Upper lobe of left lung (tissue), 6 donors: Measurements from ENCODE around the gene PTGER4. TPM values are rescaled to one million over a fixed set of nuclear protein-coding genes. Genes with fewer than 3 reads are reported as not detected.
"Not testable (repeated sequence)": the region's sequence is repeated elsewhere in the genome, so short reads cannot be mapped to it uniquely, and the experiment has no call there.

ENCODE experiments used
- ATAC-seq, 2 donors: fragments of 200-7000 bp; cut with Tn5 transposase; one replicate each; pipeline ENCODE4 v1.9.1; 2022; ENCODE audit warnings: mild to moderate bottlenecking in 2 of 2, moderate library complexity in 2 of 2; ENCODE audit not compliant: low FRiP score in 2 of 2
- DNase-seq, 2 donors: peaks; one replicate each; pipeline ENCODE4 v3.0.0-alpha.2; 2019 to 2020
- H3K27ac ChIP-seq, 4 donors: fragments of 200-600 bp; sonication (generic); one replicate each; pipeline ENCODE4 v1.5.1; 2016 to 2019
- H3K27me3 ChIP-seq, 4 donors: fragments of 200-600 bp; sonication (generic); one replicate each; pipeline ENCODE4 v1.5.1; 2017 to 2019
- H3K36me3 ChIP-seq, 4 donors: fragments of 200-600 bp; sonication (generic); one replicate each; pipeline ENCODE4 v1.5.1; 2016 to 2019
- H3K4me1 ChIP-seq, 4 donors: fragments of 200-600 bp; sonication (generic); one replicate each; pipeline ENCODE4 v1.5.1; 2018 to 2019
- H3K4me3 ChIP-seq, 4 donors: fragments of 200-600 bp; sonication (generic); one replicate each; pipeline ENCODE4 v1.5.1; 2017 to 2019; ENCODE audit warnings: mild to moderate bottlenecking in 2 of 4, moderate library complexity in 1 of 4
- H3K9me3 ChIP-seq, 4 donors: fragments of 200-600 bp; sonication (generic); one replicate each; pipeline ENCODE4 v1.5.1; 2018 to 2019
- EP300 ChIP-seq, 4 donors: sonication (generic); formaldehyde crosslinking; IDR thresholded peaks; one replicate each; pipeline ENCODE4 v1.5.1; 2017; ENCODE audit warnings: antibody characterized with exemption in 4 of 4, control low read depth in 2 of 4
- POLR2A ChIP-seq, 4 donors: fragments of 450-650 bp; IDR thresholded peaks; one replicate each; pipeline ENCODE4 v1.5.1; 2016 to 2017; ENCODE audit warnings: antibody characterized with exemption in 4 of 4, mild to moderate bottlenecking in 2 of 4
- POLR2AphosphoS5 ChIP-seq, 2 donors: sonication (generic); formaldehyde crosslinking; IDR thresholded peaks; one replicate each; pipeline ENCODE4 v1.5.1; 2017; ENCODE audit warnings: antibody characterized with exemption in 2 of 2
- WGBS, 2 donors: methylation state at CpG; one replicate each; pipeline ENCODE4 v1.1.5; 2017 to 2018; 5-methylcytosine and 5-hydroxymethylcytosine counted together
- total RNA-seq, 6 donors: library from RNA; depleted of rRNA in 4 of 6; stranded (reverse); fragments of >200 nt in 4 of 6; gene quantifications; one replicate each; pipeline versions ENCODE4 v1.1.0 to v1.2.1, GENCODE V29; 2016 to 2021
- TF ChIP-seq, protein P1 (sequence below), 6 experiments: fragments of 450-650 bp in 4 of 6; fragments of 200-600 bp in 2 of 6; sonication (generic) in 2 of 6; IDR thresholded peaks; one replicate each; pipeline ENCODE4 v1.5.1; 2016 to 2019; ENCODE audit warnings: antibody characterized with exemption in 6 of 6
- donor health status: DM: no; HTN: no; CAD: no; lungs with moderate emphysema.
- donor health status: DM: no; HTN: yes; CAD: no; lungs with severe emphysema.

Gene PTGER4
- total RNA-seq, 6 donors from 2014 or later: 33.9 to 64.1 (median 45.8) TPM

DNA sequence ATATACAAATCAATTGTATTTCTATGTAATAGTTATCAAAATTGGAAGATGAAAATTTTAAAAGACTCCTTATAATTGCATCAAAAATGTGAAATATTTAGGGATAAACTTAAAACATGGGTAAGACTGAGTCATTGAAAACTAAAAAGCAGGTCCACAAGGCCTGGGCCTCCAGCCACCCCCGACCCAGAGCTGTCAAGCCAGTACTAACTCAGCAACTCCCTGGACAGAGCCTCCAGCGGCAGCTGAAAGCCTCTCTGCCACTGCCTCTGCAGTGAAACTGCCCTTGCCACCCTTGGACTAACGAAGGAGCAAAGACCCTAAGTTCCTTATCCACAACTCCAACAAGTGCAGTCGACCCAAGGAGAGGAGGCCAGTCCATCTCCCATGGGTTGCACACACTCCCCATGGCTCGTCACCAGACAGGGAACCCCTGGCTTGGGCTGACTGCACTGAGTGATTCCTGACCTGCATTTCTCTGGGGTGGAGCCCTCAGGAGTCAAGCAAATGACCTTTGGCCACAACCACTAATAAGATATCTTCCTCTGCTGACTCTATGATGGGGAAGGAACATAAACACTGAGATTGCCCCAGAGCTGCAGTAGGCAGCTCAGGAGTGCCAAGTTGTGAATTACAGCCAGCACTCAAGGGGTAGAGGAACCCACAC lies 20.5 kb downstream of the PTGER4 start:
- Histone ChIP-seq H3K27ac (no peak overlapping the region), H3K9me3 (peaks cover 0 to 9% (median 0%) of the 10 kb centered on the region in 4 donors), H3K36me3 (no peaks in the 10 kb centered on the region), H3K4me3 (no peak overlapping the region), H3K27me3 (no peaks in the 10 kb centered on the region), H3K4me1 (no peaks in the 10 kb centered on the region)
- ATAC-seq (no peak), DNase-seq (no peak)
- TF ChIP-seq POLR2AphosphoS5 (IDR thresholded peaks at IDR 0.05): no peak
- no peak for TF ChIP-seq POLR2A (IDR thresholded peaks at IDR 0.05)
- TF ChIP-seq, protein P1, sequence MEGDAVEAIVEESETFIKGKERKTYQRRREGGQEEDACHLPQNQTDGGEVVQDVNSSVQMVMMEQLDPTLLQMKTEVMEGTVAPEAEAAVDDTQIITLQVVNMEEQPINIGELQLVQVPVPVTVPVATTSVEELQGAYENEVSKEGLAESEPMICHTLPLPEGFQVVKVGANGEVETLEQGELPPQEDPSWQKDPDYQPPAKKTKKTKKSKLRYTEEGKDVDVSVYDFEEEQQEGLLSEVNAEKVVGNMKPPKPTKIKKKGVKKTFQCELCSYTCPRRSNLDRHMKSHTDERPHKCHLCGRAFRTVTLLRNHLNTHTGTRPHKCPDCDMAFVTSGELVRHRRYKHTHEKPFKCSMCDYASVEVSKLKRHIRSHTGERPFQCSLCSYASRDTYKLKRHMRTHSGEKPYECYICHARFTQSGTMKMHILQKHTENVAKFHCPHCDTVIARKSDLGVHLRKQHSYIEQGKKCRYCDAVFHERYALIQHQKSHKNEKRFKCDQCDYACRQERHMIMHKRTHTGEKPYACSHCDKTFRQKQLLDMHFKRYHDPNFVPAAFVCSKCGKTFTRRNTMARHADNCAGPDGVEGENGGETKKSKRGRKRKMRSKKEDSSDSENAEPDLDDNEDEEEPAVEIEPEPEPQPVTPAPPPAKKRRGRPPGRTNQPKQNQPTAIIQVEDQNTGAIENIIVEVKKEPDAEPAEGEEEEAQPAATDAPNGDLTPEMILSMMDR (IDR thresholded peaks at IDR 0.05): no peak
- TF ChIP-seq EP300 (IDR thresholded peaks at IDR 0.05): no peak
- 96 to 97% methylated on average over 4 to 5 of the region's 5 CpGs for WGBS, 2 donors

DNA sequence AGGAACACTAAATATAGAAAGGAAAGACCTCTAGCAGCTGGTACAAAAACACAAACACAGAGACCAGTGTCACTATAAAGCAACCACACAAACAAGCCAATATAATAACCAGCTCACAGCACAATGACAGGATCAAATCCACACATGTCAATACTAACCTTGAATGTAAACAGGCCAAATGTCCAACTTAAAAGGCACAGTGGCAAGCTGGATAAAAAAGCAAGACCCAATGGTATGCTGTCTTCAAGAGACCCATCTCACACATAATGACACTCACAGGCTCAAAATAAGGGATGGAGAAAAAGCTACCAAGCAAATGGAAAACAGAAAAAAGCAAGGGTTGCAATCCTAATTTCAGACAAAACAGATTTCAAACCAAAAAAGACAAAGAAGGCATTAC lies 22.3 kb downstream of the PTGER4 start:
- not testable (repeated sequence) for H3K9me3 ChIP-seq, ATAC-seq, H3K36me3 ChIP-seq, H3K4me3 ChIP-seq, DNase-seq, H3K27ac ChIP-seq, H3K27me3 ChIP-seq, H3K4me1 ChIP-seq

DNA sequence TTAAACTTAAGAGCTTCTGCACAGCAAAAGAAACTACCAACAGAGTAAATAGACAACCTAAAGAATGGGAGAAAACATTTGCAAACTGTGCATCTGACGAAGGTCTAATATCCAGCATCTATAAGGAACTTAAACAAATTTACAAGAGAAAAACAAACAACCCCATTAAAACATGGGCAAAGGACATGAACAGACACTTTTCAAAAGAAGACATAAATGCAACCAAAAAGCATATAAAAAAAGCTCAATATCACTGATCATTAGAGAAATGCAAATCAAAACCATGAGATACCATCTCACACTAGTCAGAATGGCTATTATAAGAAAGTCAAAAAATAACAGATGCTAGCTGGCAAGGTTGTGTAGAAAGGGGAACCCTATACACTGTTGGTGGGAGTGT lies 25.8 kb downstream of the PTGER4 start:
- H3K9me3 ChIP-seq, H3K4me3 ChIP-seq, DNase-seq, H3K36me3 ChIP-seq, H3K4me1 ChIP-seq, ATAC-seq, H3K27me3 ChIP-seq, H3K27ac ChIP-seq: not testable (repeated sequence)
- 94 to 100% methylated on average over 1 of the region's 1 CpG for WGBS, 2 donors

DNA sequence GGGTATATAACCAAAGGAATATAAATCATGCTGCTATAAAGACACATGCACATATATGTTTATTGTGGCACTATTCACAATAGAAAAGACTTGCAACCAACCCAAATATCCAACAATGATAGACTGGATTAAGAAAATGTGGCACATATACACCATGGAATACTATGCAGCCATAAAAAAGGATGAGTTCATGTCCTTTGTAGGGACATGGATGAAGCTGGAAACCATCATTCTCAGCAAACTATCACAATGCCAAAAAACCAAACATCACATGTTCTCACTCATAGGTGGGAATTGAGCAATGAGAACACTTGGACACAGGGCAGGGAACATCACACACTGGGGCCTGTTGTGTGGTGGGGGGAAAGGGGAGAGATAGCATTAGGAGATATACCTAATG lies 30.9 kb downstream of the PTGER4 start:
- not testable (repeated sequence) for H3K4me3 ChIP-seq, DNase-seq

DNA sequence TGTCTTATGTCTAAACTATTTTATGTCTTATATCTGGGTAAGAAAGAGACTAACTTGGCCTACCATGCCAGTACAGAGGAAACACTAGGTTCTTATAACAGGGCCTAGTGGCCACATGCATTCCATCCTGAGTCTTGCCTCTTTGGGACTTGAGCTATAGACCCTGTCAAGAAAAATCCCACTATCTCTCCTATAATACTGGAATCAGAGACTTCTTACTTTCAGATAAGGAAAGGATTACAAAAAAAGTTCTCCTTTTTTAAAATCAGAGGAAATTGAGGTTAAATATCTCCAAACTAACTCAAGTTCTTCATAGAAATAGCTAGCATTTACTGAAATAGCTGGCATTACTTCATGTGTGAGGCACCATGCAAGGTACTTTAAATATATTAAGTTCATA lies 34.3 kb downstream of the PTGER4 start:
- H3K27ac ChIP-seq: no peak overlapping the region
- TF ChIP-seq, protein P1 (IDR thresholded peaks at IDR 0.05): no peak
- TF ChIP-seq EP300 (IDR thresholded peaks at IDR 0.05) (no peak), POLR2A (IDR thresholded peaks at IDR 0.05) (no peak)
- DNase-seq: no peak

More for the DNA sequence above, 30.9 kb downstream of the PTGER4 start:
- not testable (repeated sequence) for H3K27ac ChIP-seq, H3K9me3 ChIP-seq, H3K4me1 ChIP-seq, ATAC-seq, H3K27me3 ChIP-seq, H3K36me3 ChIP-seq

DNA sequence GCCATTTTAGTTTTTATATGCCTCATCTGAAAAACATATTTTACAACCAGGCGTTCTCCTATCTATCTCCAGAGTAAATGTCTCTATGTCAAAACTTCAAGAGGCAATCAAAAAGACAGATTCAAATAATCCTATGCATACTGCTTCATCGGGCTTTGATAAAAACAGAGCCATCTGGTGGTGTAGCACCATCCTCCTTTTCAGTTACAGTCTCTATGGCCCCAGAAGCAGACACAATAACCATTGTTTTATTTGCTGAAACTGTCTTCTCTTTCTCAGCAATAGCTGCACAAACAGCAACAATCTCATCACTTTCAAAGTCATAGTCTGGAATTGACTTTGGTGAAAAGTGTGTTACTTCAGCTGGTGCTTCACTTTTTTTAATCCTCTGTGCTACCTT lies 36.3 kb downstream of the PTGER4 start:
- H3K36me3 ChIP-seq: peaks cover 0 to 25% (median under 1%) of the 10 kb centered on the region in 4 donors
- H3K9me3 ChIP-seq: no peaks in the 10 kb centered on the region
- H3K27ac ChIP-seq: no peak overlapping the region
- no peaks in the 10 kb centered on the region for H3K4me1 ChIP-seq
- ATAC-seq (no peak), DNase-seq (no peak)
- TF ChIP-seq POLR2A (IDR thresholded peaks at IDR 0.05): no peak
- TF ChIP-seq POLR2AphosphoS5 (IDR thresholded peaks at IDR 0.05): no peak
- TF ChIP-seq, protein P1 (IDR thresholded peaks at IDR 0.05): no peak
- no peak for TF ChIP-seq EP300 (IDR thresholded peaks at IDR 0.05)
- H3K27me3 ChIP-seq: no peaks in the 10 kb centered on the region
- WGBS, 2 donors: 37 to 88% methylated on average over 2 of the region's 2 CpGs
- H3K4me3 ChIP-seq: no peak overlapping the region

More for the DNA sequence above, 34.3 kb downstream of the PTGER4 start:
- Histone ChIP-seq H3K4me1 (no peaks in the 10 kb centered on the region), H3K4me3 (no peak overlapping the region), H3K9me3 (no peaks in the 10 kb centered on the region), H3K36me3 (peaks cover 0 to 13% (median 0%) of the 10 kb centered on the region in 4 donors), H3K27me3 (no peaks in the 10 kb centered on the region)
- no peak for ATAC-seq
